Natural killer cell treated with Interleukin-12 subunit alpha and Interleukin-12 subunit beta and Interleukin-15 and Interleukin-18, amount 100 ng/mL, for 72 hours (primary cell): ENCODE measurements around the gene CREG2. TPM values are rescaled to one million over a fixed set of nuclear protein-coding genes. Genes with fewer than 3 reads are reported as not detected.
A peak's percentile ranks its signal among the peaks of the same experiment; 100 is the strongest.
"Not testable (repeated sequence)": the region's sequence is repeated elsewhere in the genome, so short reads cannot be mapped to it uniquely, and the experiment has no call there.

ENCODE experiments used
- ATAC-seq, 2 donors: fragments of 150-1000 bp; cut with Tn5 transposase in 1 of 2; sonication (Bioruptor Pico), chemical (Tn5 transposase) in 1 of 2; 2 replicates each; pipeline ENCODE4 v1.10.0; 2021
- DNase-seq: peaks from one replicate; pipeline ENCODE4 v3.0.0; 2022; ENCODE audit warnings: low spot score
- H3K27ac Mint-ChIP-seq, 2 donors: 1 replicate in 1 of 2; 2 replicates in 1 of 2; pipeline ENCODE4 v1.8.0; 2022; ENCODE audit warnings: mixed read lengths in 2 of 2, mild to moderate bottlenecking in 1 of 2, moderate library complexity in 1 of 2
- H3K27me3 Mint-ChIP-seq, 2 donors: 1 replicate in 1 of 2; 2 replicates in 1 of 2; pipeline ENCODE4 v1.8.0; 2022; ENCODE audit warnings: mixed read lengths in 2 of 2
- H3K36me3 Mint-ChIP-seq: one replicate; pipeline ENCODE4 v1.8.0; 2022; ENCODE audit warnings: mixed read lengths
- H3K4me1 Mint-ChIP-seq, 2 donors: 1 replicate in 1 of 2; 2 replicates in 1 of 2; pipeline ENCODE4 v1.8.0; 2022; ENCODE audit warnings: low read depth in 2 of 2, mixed read lengths in 2 of 2, mild to moderate bottlenecking in 1 of 2
- H3K4me3 Mint-ChIP-seq: one replicate; pipeline ENCODE4 v1.8.0; 2022; ENCODE audit warnings: mixed read lengths
- H3K9me3 Mint-ChIP-seq: 2 replicates; pipeline ENCODE4 v1.8.0; 2022; ENCODE audit warnings: mixed read lengths
- total RNA-seq, 2 donors: library from RNA; stranded (reverse); gene quantifications; one replicate each; pipeline ENCODE4 v1.2.3, GENCODE V29; 2022

The CREG2 gene
- total RNA-seq, 2 donors from 2014 or later: not detected

- Mint-ChIP-seq H3K9me3 (no peaks in the 10 kb centered on the region), H3K36me3 (no peaks in the 10 kb centered on the region), H3K4me3 (no peak overlapping the region), H3K27ac (no peak overlapping the region), H3K27me3 (peaks cover 0 to 3% of the 10 kb centered on the region in 2 donors), H3K4me1 (peaks cover 5 to 7% of the 10 kb centered on the region in 2 donors)
- ATAC-seq (no peak), DNase-seq (no peak)
Measured at GRCh38 chr2:101356521-101356920, 30.8 kb downstream of the CREG2 start.

- no peak overlapping the region for H3K27ac Mint-ChIP-seq
- ATAC-seq (no peak), DNase-seq (no peak)
- H3K4me1 Mint-ChIP-seq: peaks cover under 1 to 2% of the 10 kb centered on the region in 2 donors
- no peak overlapping the region for H3K4me3 Mint-ChIP-seq
- no peaks in the 10 kb centered on the region for H3K36me3 Mint-ChIP-seq
- peaks cover 0 to 3% of the 10 kb centered on the region in 2 donors for H3K27me3 Mint-ChIP-seq
- H3K9me3 Mint-ChIP-seq: no peaks in the 10 kb centered on the region
Measured at GRCh38 chr2:101356055-101356454, 31.2 kb downstream of the CREG2 start.

- Mint-ChIP-seq H3K4me1 (no peaks in the 10 kb centered on the region), H3K4me3 (no peak overlapping the region), H3K27me3 (peaks cover 0 to 3% of the 10 kb centered on the region in 2 donors), H3K27ac (no peak overlapping the region), H3K9me3 (no peaks in the 10 kb centered on the region), H3K36me3 (no peaks in the 10 kb centered on the region)
- DNase-seq (no peak), ATAC-seq (no peak)
Measured at GRCh38 chr2:101355401-101356054, 31.8 kb downstream of the CREG2 start.

- DNase-seq: no peak
- no peaks in the 10 kb centered on the region for H3K27me3 Mint-ChIP-seq
Measured at GRCh38 chr2:101354420-101355311, 32.6 kb downstream of the CREG2 start.

GRCh38 chr2:101352631-101353030, 34.7 kb downstream of the CREG2 start:
- H3K36me3 Mint-ChIP-seq, H3K4me1 Mint-ChIP-seq, H3K27me3 Mint-ChIP-seq, DNase-seq, H3K9me3 Mint-ChIP-seq, H3K27ac Mint-ChIP-seq, H3K4me3 Mint-ChIP-seq, ATAC-seq: not testable (repeated sequence)

More at GRCh38 chr2:101354420-101355311, 32.6 kb downstream of the CREG2 start:
- no peaks in the 10 kb centered on the region for H3K9me3 Mint-ChIP-seq
- no peak overlapping the region for H3K27ac Mint-ChIP-seq
- H3K4me3 Mint-ChIP-seq: no peak overlapping the region
- no peaks in the 10 kb centered on the region for H3K4me1 Mint-ChIP-seq
- ATAC-seq: no peak
- no peaks in the 10 kb centered on the region for H3K36me3 Mint-ChIP-seq

GRCh38 chr2:101351207-101351606, 36.1 kb downstream of the CREG2 start:
- no peaks in the 10 kb centered on the region for H3K9me3 Mint-ChIP-seq
- H3K27ac Mint-ChIP-seq: no peak overlapping the region
- no peak overlapping the region for H3K4me3 Mint-ChIP-seq
- ATAC-seq: no peak
- H3K36me3 Mint-ChIP-seq: no peaks in the 10 kb centered on the region
- no peaks in the 10 kb centered on the region for H3K27me3 Mint-ChIP-seq
- no peak for DNase-seq
- H3K4me1 Mint-ChIP-seq: peaks cover 0 to 2% of the 10 kb centered on the region in 2 donors

- DNase-seq (no peak), ATAC-seq (no peak)
- H3K4me3 Mint-ChIP-seq: no peak overlapping the region
- no peaks in the 10 kb centered on the region for H3K27me3 Mint-ChIP-seq
- no peaks in the 10 kb centered on the region for H3K36me3 Mint-ChIP-seq
- H3K27ac Mint-ChIP-seq: no peak overlapping the region
- H3K4me1 Mint-ChIP-seq: peaks cover 0 to 2% of the 10 kb centered on the region in 2 donors
- no peaks in the 10 kb centered on the region for H3K9me3 Mint-ChIP-seq
Measured at GRCh38 chr2:101349893-101350662, 37.2 kb downstream of the CREG2 start.

GRCh38 chr2:101348883-101349282, 38.4 kb downstream of the CREG2 start:
- H3K4me3 Mint-ChIP-seq: no peak overlapping the region
- DNase-seq (no peak), ATAC-seq (no peak)
- H3K9me3 Mint-ChIP-seq: no peaks in the 10 kb centered on the region
- no peaks in the 10 kb centered on the region for H3K36me3 Mint-ChIP-seq
- no peak overlapping the region for H3K27ac Mint-ChIP-seq
- H3K27me3 Mint-ChIP-seq: no peaks in the 10 kb centered on the region
- peaks cover 0 to 2% of the 10 kb centered on the region in 2 donors for H3K4me1 Mint-ChIP-seq

GRCh38 chr2:101346909-101347308, 40.4 kb downstream of the CREG2 start:
- H3K9me3 Mint-ChIP-seq: no peaks in the 10 kb centered on the region

GRCh38 chr2:101344137-101344536, 43.2 kb downstream of the CREG2 start:
- Mint-ChIP-seq H3K27ac (no peak overlapping the region), H3K36me3 (no peaks in the 10 kb centered on the region), H3K4me1 (peaks cover 15 to 17% of the 10 kb centered on the region in 2 donors), H3K4me3 (no peak overlapping the region), H3K9me3 (no peaks in the 10 kb centered on the region), H3K27me3 (no peaks in the 10 kb centered on the region)
- DNase-seq (no peak), ATAC-seq (no peak)

More at GRCh38 chr2:101346909-101347308, 40.4 kb downstream of the CREG2 start:
- Mint-ChIP-seq H3K4me1 (peaks cover 3 to 8% of the 10 kb centered on the region in 2 donors), H3K4me3 (no peak overlapping the region), H3K27ac (no peak overlapping the region), H3K27me3 (no peaks in the 10 kb centered on the region), H3K36me3 (no peaks in the 10 kb centered on the region)
- ATAC-seq: no peak
- DNase-seq: no peak

- H3K27ac Mint-ChIP-seq: peak overlapping the region in 1 of 2 donors; percentile 31
- DNase-seq: no peak
- H3K27me3 Mint-ChIP-seq: no peaks in the 10 kb centered on the region
- H3K4me1 Mint-ChIP-seq: peaks cover 13 to 17% of the 10 kb centered on the region in 2 donors
- ATAC-seq: no peak
- H3K36me3 Mint-ChIP-seq: no peaks in the 10 kb centered on the region
- no peak overlapping the region for H3K4me3 Mint-ChIP-seq
- no peaks in the 10 kb centered on the region for H3K9me3 Mint-ChIP-seq
Measured at GRCh38 chr2:101342625-101343008, 44.7 kb downstream of the CREG2 start.

- Mint-ChIP-seq H3K27me3 (no peaks in the 10 kb centered on the region), H3K4me1 (peaks cover 13 to 17% of the 10 kb centered on the region in 2 donors), H3K36me3 (no peaks in the 10 kb centered on the region), H3K27ac (peak overlapping the region in 1 of 2 donors; percentile 20), H3K4me3 (peak overlapping the region; percentile 8), H3K9me3 (no peaks in the 10 kb centered on the region)
- DNase-seq (no peak), ATAC-seq (peak in 1 of 2 donors; percentile 43)
Measured at GRCh38 chr2:101341901-101342624, 45.2 kb downstream of the CREG2 start.

GRCh38 chr2:101341421-101341820, 45.9 kb downstream of the CREG2 start:
- DNase-seq (no peak), ATAC-seq (peak in 1 of 2 donors; percentile 62)
- H3K36me3 Mint-ChIP-seq: no peaks in the 10 kb centered on the region
- no peaks in the 10 kb centered on the region for H3K27me3 Mint-ChIP-seq
- peak overlapping the region; percentile 8 for H3K4me3 Mint-ChIP-seq
- H3K9me3 Mint-ChIP-seq: no peaks in the 10 kb centered on the region
- H3K27ac Mint-ChIP-seq: peak overlapping the region in 1 of 2 donors; percentile 20
- peaks cover 13 to 17% of the 10 kb centered on the region in 2 donors for H3K4me1 Mint-ChIP-seq
